ENCODE data around the gene TLX1. TPM values are rescaled to one million over a fixed set of nuclear protein-coding genes. Genes with fewer than 3 reads are reported as not detected.

TLX1 gene
- total and polyA plus RNA-seq, 12 donors, result 0.03 to 0.74 (median 0.27) TPM; not detected in 9

- ATAC-seq (no peak), DNase-seq (no peak)
- Histone ChIP-seq H3K9me3 (no peaks in the 10 kb centered on the region), H3K4me1 (peaks cover 6 to 27% (median 22%) of the 10 kb centered on the region in 9 donors), H3K36me3 (no peaks in the 10 kb centered on the region), H3K27ac (no peak overlapping the region), H3K4me3 (peak overlapping the region in 9 of 10 donors; percentile 32 to 59 (median 52)), H3K27me3 (peaks cover 40 to 100% (median 97%) of the 10 kb centered on the region in 7 donors)
- TF ChIP-seq CTCF (IDR thresholded peaks at IDR 0.05), result no peak
- WGBS, 2 donors, result 8 to 10% methylated on average over 15 of the region's 15 CpGs
- intact Hi-C loops (cut with DNase I), result no loop called here
These were observed 9.5 kb upstream of the TLX1 start for GRCh38 chr10:101121654-101122031.

- DNase-seq (no peak), ATAC-seq (no peak)
- intact Hi-C loops (cut with DNase I), result no loop called here
- peaks cover 40 to 100% (median 97%) of the 10 kb centered on the region in 7 donors for H3K27me3 ChIP-seq
- no peaks in the 10 kb centered on the region for H3K36me3 ChIP-seq
- H3K4me1 ChIP-seq, result peaks cover 6 to 27% (median 22%) of the 10 kb centered on the region in 9 donors
- peak overlapping the region in 5 of 10 donors; percentile 3 to 48 (median 37) for H3K4me3 ChIP-seq
- H3K9me3 ChIP-seq, result no peaks in the 10 kb centered on the region
- H3K27ac ChIP-seq, result no peak overlapping the region
- WGBS, 2 donors, result 32 to 36% methylated on average over 16 of the region's 16 CpGs
- TF ChIP-seq CTCF (IDR thresholded peaks at IDR 0.05), result no peak
These were observed 8.6 kb upstream of the TLX1 start for GRCh38 chr10:101122270-101123084.

GRCh38 chr10:101123085-101123814 lies 7.8 kb upstream of the TLX1 start:
- no peak overlapping the region for H3K27ac ChIP-seq
- peak overlapping the region in 8 of 10 donors; percentile 3 to 48 (median 32) for H3K4me3 ChIP-seq
- WGBS, 2 donors, result 2 to 3% methylated on average over 58 of the region's 58 CpGs
- no peak for TF ChIP-seq CTCF (IDR thresholded peaks at IDR 0.05)
- peaks cover 6 to 27% (median 22%) of the 10 kb centered on the region in 9 donors for H3K4me1 ChIP-seq
- intact Hi-C loops (cut with DNase I), result no loop called here
- peak in 3 of 8 donors; percentile 14 to 37 (median 18) for ATAC-seq
- DNase-seq, result no peak
- no peaks in the 10 kb centered on the region for H3K36me3 ChIP-seq
- H3K27me3 ChIP-seq, result peaks cover 40 to 100% (median 99%) of the 10 kb centered on the region in 7 donors
- no peaks in the 10 kb centered on the region for H3K9me3 ChIP-seq

GRCh38 chr10:101123815-101124617 lies 7.1 kb upstream of the TLX1 start:
- DNase-seq (no peak), ATAC-seq (peak in 1 of 8 donors; percentile 39)
- WGBS, 2 donors, result 22 to 25% methylated on average over 13 of the region's 13 CpGs
- TF ChIP-seq CTCF (IDR thresholded peaks at IDR 0.05), result no peak
- H3K27me3 ChIP-seq, result peaks cover 40 to 100% (median 99%) of the 10 kb centered on the region in 7 donors
- H3K27ac ChIP-seq, result no peak overlapping the region
- H3K4me1 ChIP-seq, result peaks cover 6 to 27% (median 22%) of the 10 kb centered on the region in 9 donors
- H3K4me3 ChIP-seq, result peak overlapping the region in 4 of 10 donors; percentile 27 to 48 (median 36)
- no peaks in the 10 kb centered on the region for H3K9me3 ChIP-seq
- intact Hi-C loops (cut with DNase I), result no loop called here
- no peaks in the 10 kb centered on the region for H3K36me3 ChIP-seq

All from heart right ventricle (tissue), 16 donors.